OCI-LY7 (cell line): ENCODE measurements around the gene TPD52L2. TPM values are rescaled to one million over a fixed set of nuclear protein-coding genes. Genes with fewer than 3 reads are reported as not detected.
"Not testable (repeated sequence)": the region's sequence is repeated elsewhere in the genome, so short reads cannot be mapped to it uniquely, and the experiment has no call there.

ENCODE experiments used
- BruUV-seq: library from RNA; stranded (reverse); fragments of 400-500 nt; replicated peaks from 2 replicates; lab custom pipeline; 2021; lab: Mats Ljungman, UMichigan
- CTCF ChIA-PET: fragments of 300-600 bp; sonication (Branson Sonifier 250); formaldehyde crosslinking; loops from one replicate; lab custom pipeline; 2022; ENCODE audit warnings: antibody characterized with exemption; ENCODE audit not compliant: unreplicated experiment; lab: Charles Lee
- POLR2A ChIA-PET: fragments of 300-600 bp; sonication (Branson Sonifier 250); formaldehyde crosslinking; loops from one replicate; lab custom pipeline; 2022; ENCODE audit warnings: antibody characterized with exemption; lab: Charles Lee
- DNase-seq: peaks from one replicate; pipeline ENCODE4 v3.0.0-alpha.2; 2015; ENCODE audit warnings: low spot score
- H2AFZ ChIP-seq: fragments of 200-600 bp; sonication (generic), shearing (Covaris generic); 2 replicates; pipeline ENCODE4 v1.6.1; 2014; ENCODE audit warnings: mild to moderate bottlenecking, antibody characterized with exemption, low read length, moderate library complexity
- H3K27ac ChIP-seq: fragments of 200-600 bp; sonication (generic); 2 replicates; pipeline ENCODE4 v1.5.1; 2014; ENCODE audit warnings: mixed run types, low read depth, mild to moderate bottlenecking, moderate library complexity, low read length, inconsistent platforms; ENCODE audit not compliant: poor library complexity, severe bottlenecking
- H3K36me3 ChIP-seq: fragments of 200-600 bp; sonication (generic); 2 replicates; pipeline ENCODE4 v1.6.1; 2014; ENCODE audit warnings: mild to moderate bottlenecking, antibody characterized with exemption, low read length, moderate library complexity, mixed read lengths; ENCODE audit not compliant: insufficient read depth
- H3K4me1 ChIP-seq: fragments of 200-600 bp; sonication (generic); 2 replicates; pipeline ENCODE4 v1.5.1; 2014; ENCODE audit warnings: mild to moderate bottlenecking, low read length; ENCODE audit not compliant: insufficient read depth, poor library complexity, severe bottlenecking
- H3K4me2 ChIP-seq: fragments of 200-600 bp; sonication (generic); 2 replicates; pipeline ENCODE4 v1.6.1; 2014; ENCODE audit warnings: mild to moderate bottlenecking, low read length
- H3K4me3 ChIP-seq: fragments of 200-600 bp; sonication (generic); 2 replicates; pipeline ENCODE4 v1.5.1; 2014; ENCODE audit warnings: mild to moderate bottlenecking, low read depth, low read length; ENCODE audit not compliant: poor library complexity, severe bottlenecking
- H3K79me2 ChIP-seq: fragments of 200-600 bp; sonication (generic); 2 replicates; pipeline ENCODE4 v1.6.1; 2016; ENCODE audit warnings: low read depth, mild to moderate bottlenecking, low read length, moderate library complexity, mixed read lengths; ENCODE audit not compliant: insufficient read depth
- H3K9me2 ChIP-seq: fragments of 200-600 bp; sonication (generic); 2 replicates; pipeline ENCODE4 v1.6.1; 2016; ENCODE audit warnings: mild to moderate bottlenecking, low read length, mixed read lengths; ENCODE audit not compliant: insufficient read depth
- H3K9me3 ChIP-seq: fragments of 200-600 bp; sonication (generic); 2 replicates; pipeline ENCODE4 v1.6.1; 2014; ENCODE audit warnings: mild to moderate bottlenecking, mixed run types, low read length, mixed read lengths
- H4K20me1 ChIP-seq: fragments of 200-600 bp; sonication (generic); 2 replicates; pipeline ENCODE4 v1.6.1; 2014; ENCODE audit warnings: mild to moderate bottlenecking, antibody characterized with exemption, low read length, moderate library complexity, mixed read lengths; ENCODE audit not compliant: insufficient read depth
- CTCF ChIP-seq: fragments of 200-600 bp; sonication (generic); conservative IDR thresholded peaks from 2 replicates; pipeline ENCODE4 v1.5.1; 2014; ENCODE audit warnings: mild to moderate bottlenecking, antibody characterized with exemption, low read length, moderate library complexity, mixed read lengths
- EZH2phosphoT487 ChIP-seq: fragments of 200-600 bp; sonication (generic); IDR thresholded peaks from 2 replicates; pipeline ENCODE4 v1.6.1; 2018; ENCODE audit warnings: low read depth, borderline replicate concordance, mild to moderate bottlenecking, mixed run types, antibody characterized with exemption, low read length, moderate library complexity, mixed read lengths
- intact Hi-C: fragments of 100-400 bp; cut with micrococcal nuclease; formaldehyde crosslinking; loops from one replicate; pipeline ENCODE4 v1.10.0; 2022; ENCODE audit not compliant: unreplicated experiment
- total RNA-seq, 2 experiments: library from RNA; depleted of rRNA in 1 of 2; stranded (reverse); fragments of >200 nt in 1 of 2; shearing (Covaris generic) in 1 of 2; gene quantifications; 2 replicates each; pipeline ENCODE4 v1.2.3, GENCODE V29; 2014 to 2022

Gene TPD52L2
- total RNA-seq, 2 experiments from 2014 or later: 27.2 to 51.0 TPM

GRCh38 chr20:63924241-63924640 is 59.2 kb downstream of the TPD52L2 start:
- Histone ChIP-seq H4K20me1 (no peaks in the 10 kb centered on the region; the same call in 1 of the 2 replicates), H3K79me2 (no peaks in the 10 kb centered on the region)
- DNase-seq: no peak

GRCh38 chr20:63926298-63926697 is 61.2 kb downstream of the TPD52L2 start:
- no peaks in the 10 kb centered on the region for H3K79me2 ChIP-seq
- H3K9me3 ChIP-seq: no peaks in the 10 kb centered on the region
- no peak overlapping the region for H3K4me2 ChIP-seq
- POLR2A ChIA-PET: interaction anchor here (1.1 kb wide), 1 partner anchor 8 kb away, joined by 3 read pairs; no protein-coding TSS in a partner anchor
- no peak for TF ChIP-seq EZH2phosphoT487
- no peak for TF ChIP-seq CTCF
- H3K9me2 ChIP-seq: no peaks in the 10 kb centered on the region
- H4K20me1 ChIP-seq: no peaks in the 10 kb centered on the region; the same call in 1 of the 2 replicates
- H2AFZ ChIP-seq: no peak overlapping the region
- H3K4me3 ChIP-seq: no peak overlapping the region
- BruUV-seq: no TSS peak
- H3K4me1 ChIP-seq: no peaks in the 10 kb centered on the region
- no peak for DNase-seq
- H3K36me3 ChIP-seq: peaks cover 43% of the 10 kb centered on the region
- H3K27ac ChIP-seq: no peak overlapping the region
- intact Hi-C loops: no loop called here
- CTCF ChIA-PET: no interaction called here

More at GRCh38 chr20:63924241-63924640, 59.2 kb downstream of the TPD52L2 start:
- no peaks in the 10 kb centered on the region for H3K9me2 ChIP-seq
- H3K36me3 ChIP-seq: peaks cover 25% of the 10 kb centered on the region
- BruUV-seq: no TSS peak
- POLR2A ChIA-PET: no interaction called here
- no peak overlapping the region for H3K4me3 ChIP-seq
- intact Hi-C loops: no loop called here
- no peaks in the 10 kb centered on the region for H3K9me3 ChIP-seq
- CTCF ChIA-PET: no interaction called here
- no peak overlapping the region for H3K27ac ChIP-seq
- no peak overlapping the region for H2AFZ ChIP-seq
- no peaks in the 10 kb centered on the region for H3K4me1 ChIP-seq
- no peak overlapping the region for H3K4me2 ChIP-seq
- no peak for TF ChIP-seq EZH2phosphoT487
- TF ChIP-seq CTCF: no peak

GRCh38 chr20:63929071-63929470 is 64.0 kb downstream of the TPD52L2 start:
- TF ChIP-seq CTCF (no peak), EZH2phosphoT487 (no peak)
- H2AFZ ChIP-seq: no peak overlapping the region
- ChIA-PET CTCF (no interaction called here), POLR2A (no interaction called here)
- no TSS peak for BruUV-seq
- peaks cover 68% of the 10 kb centered on the region for H3K36me3 ChIP-seq
- H3K9me3 ChIP-seq: no peaks in the 10 kb centered on the region
- H3K4me3 ChIP-seq: no peak overlapping the region
- no peak overlapping the region for H3K27ac ChIP-seq
- no peaks in the 10 kb centered on the region for H3K9me2 ChIP-seq
- DNase-seq: no peak
- H4K20me1 ChIP-seq: no peaks in the 10 kb centered on the region; the same call in 1 of the 2 replicates
- no peak overlapping the region for H3K4me2 ChIP-seq
- H3K4me1 ChIP-seq: no peaks in the 10 kb centered on the region
- intact Hi-C loops: no loop called here
- H3K79me2 ChIP-seq: no peaks in the 10 kb centered on the region

GRCh38 chr20:63929473-63929883 is 64.4 kb downstream of the TPD52L2 start:
- H4K20me1 ChIP-seq, BruUV-seq, DNase-seq, H3K4me1 ChIP-seq, H3K9me3 ChIP-seq, CTCF ChIA-PET, H3K79me2 ChIP-seq, H3K4me2 ChIP-seq, POLR2A ChIA-PET, intact Hi-C loops, H3K27ac ChIP-seq, H3K4me3 ChIP-seq, H2AFZ ChIP-seq, H3K9me2 ChIP-seq: not testable (repeated sequence)
- H3K36me3 ChIP-seq: peaks cover 72% of the 10 kb centered on the region
